Endothelial cell of umbilical vein (primary cell): ENCODE results near the gene ZNF705A. TPM values are rescaled to one million over a fixed set of nuclear protein-coding genes. Genes with fewer than 3 reads are reported as not detected.

ENCODE experiments used
- polyA plus RNA-seq, 4 experiments: library from polyadenylated mRNA; depleted of rRNA in 3 of 4; stranded (reverse) in 3 of 4; unstranded in 1 of 4; fragments of >200 nt; gene quantifications; 2 replicates each; pipeline versions ENCODE4 v1.2.1 to v1.2.3, GENCODE V29; 2011 to 2012; ENCODE audit warnings: missing spikeins in 1 of 4
- total RNA-seq: library from RNA; stranded (reverse); gene quantifications from 2 replicates; pipeline ENCODE4 v1.2.3, GENCODE V29; 2021

Gene ZNF705A
- total and polyA plus RNA-seq, 2 donors (not counting 3 experiments of a cell fraction or from before 2014, with no cell fraction given), result not detected

Other genes with a start within 250 kb of the ZNF705A start
- gene SLC2A3, start 220.8 kb upstream of the ZNF705A start, total RNA-seq, result 13.9 and 25.7 TPM in 2 replicates
- gene SLC2A3, start 220.8 kb upstream of the ZNF705A start, polyA plus RNA-seq, result 12.7 and 20.8 TPM in 2 replicates
- gene FOXJ2, start 124.3 kb upstream of the ZNF705A start, total RNA-seq, result 13.3 and 13.9 TPM in 2 replicates
- 5.3 and 6.2 TPM in 2 replicates for gene FOXJ2, start 124.3 kb upstream of the ZNF705A start, polyA plus RNA-seq
- gene C3AR1, start 90.7 kb upstream of the ZNF705A start, total RNA-seq, result 0.21 and 0.22 TPM in 2 replicates
- 0.70 and 1.1 TPM in 2 replicates for gene C3AR1, start 90.7 kb upstream of the ZNF705A start, polyA plus RNA-seq
- gene NECAP1, start 74.7 kb upstream of the ZNF705A start, total RNA-seq, result 23.6 and 24.6 TPM in 2 replicates
- gene NECAP1, start 74.7 kb upstream of the ZNF705A start, polyA plus RNA-seq, result 18.9 and 23.4 TPM in 2 replicates
- 0.86 and 0.95 TPM in 2 replicates for gene CLEC4A, start 33.4 kb upstream of the ZNF705A start, total RNA-seq
- gene CLEC4A, start 33.4 kb upstream of the ZNF705A start, polyA plus RNA-seq, result 0.52 and 0.68 TPM in 2 replicates
- gene FAM90A1, start 70.6 kb downstream of the ZNF705A start, total RNA-seq, result not detected in 2 replicates
- 0.10 and 0.13 TPM in 2 replicates for gene FAM90A1, start 70.6 kb downstream of the ZNF705A start, polyA plus RNA-seq